Adrenal gland (tissue), 5 donors: ENCODE measurements around the gene SEC62.

Experiments used
- CTCF ChIP-seq, 6 experiments: fragments of 450-650 bp in 4 of 6; fragments of 200-600 bp in 2 of 6; sonication (generic) in 1 of 6; IDR thresholded peaks; 1 replicate in 5 of 6; 2 replicates in 1 of 6; pipeline versions ENCODE4 v1.5.1 to v1.8.0; 2016 to 2021; ENCODE audit warnings: antibody characterized with exemption in 6 of 6, mild to moderate bottlenecking in 2 of 6, moderate library complexity in 1 of 6
- POLR2A ChIP-seq, 2 donors: fragments of 450-650 bp; IDR thresholded peaks; one replicate each; pipeline ENCODE4 v1.6.1; 2017; ENCODE audit warnings: antibody characterized with exemption in 2 of 2, mild to moderate bottlenecking in 2 of 2, moderate library complexity in 1 of 2
- donor health status: DM: no; HTN: no; CAD: no.

GRCh38 chr3:170038434-170039110 is 72.0 kb downstream of the SEC62 start:
- TF ChIP-seq CTCF (IDR thresholded peaks at IDR 0.05) (no peak), POLR2A (IDR thresholded peaks at IDR 0.05) (no peak)
